GM12874 (cell line): Measurements from ENCODE around the gene ARHGAP29.

Experiments
- TF ChIP-seq, protein P1 (sequence below): IDR thresholded peaks from 2 replicates; pipeline ENCODE4 v1.5.1; 2011; ENCODE audit warnings: low read depth, mild to moderate bottlenecking, control low read depth, low read length, moderate library complexity; ENCODE audit not compliant: insufficient read depth

ARHGAP29 gene

DNA sequence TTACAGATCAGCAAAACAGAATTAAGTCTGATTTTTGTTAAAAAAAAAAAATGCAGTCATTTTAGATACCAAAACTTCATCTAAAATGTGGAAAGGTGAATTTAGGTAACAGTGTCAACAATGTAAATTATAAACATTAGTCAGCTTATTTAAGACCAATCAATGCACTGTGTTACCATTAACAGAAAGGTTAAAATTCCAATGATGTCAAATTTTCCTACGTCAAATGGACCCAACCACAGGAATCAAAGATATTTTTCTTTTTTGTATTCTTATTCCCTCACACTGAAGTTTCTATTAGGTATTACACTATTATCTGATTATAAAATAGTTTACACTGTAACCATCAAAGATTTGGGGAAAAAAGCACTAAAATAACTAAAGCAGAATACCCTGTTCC is 6.5 kb downstream of the ARHGAP29 start:
- TF ChIP-seq, protein P1, sequence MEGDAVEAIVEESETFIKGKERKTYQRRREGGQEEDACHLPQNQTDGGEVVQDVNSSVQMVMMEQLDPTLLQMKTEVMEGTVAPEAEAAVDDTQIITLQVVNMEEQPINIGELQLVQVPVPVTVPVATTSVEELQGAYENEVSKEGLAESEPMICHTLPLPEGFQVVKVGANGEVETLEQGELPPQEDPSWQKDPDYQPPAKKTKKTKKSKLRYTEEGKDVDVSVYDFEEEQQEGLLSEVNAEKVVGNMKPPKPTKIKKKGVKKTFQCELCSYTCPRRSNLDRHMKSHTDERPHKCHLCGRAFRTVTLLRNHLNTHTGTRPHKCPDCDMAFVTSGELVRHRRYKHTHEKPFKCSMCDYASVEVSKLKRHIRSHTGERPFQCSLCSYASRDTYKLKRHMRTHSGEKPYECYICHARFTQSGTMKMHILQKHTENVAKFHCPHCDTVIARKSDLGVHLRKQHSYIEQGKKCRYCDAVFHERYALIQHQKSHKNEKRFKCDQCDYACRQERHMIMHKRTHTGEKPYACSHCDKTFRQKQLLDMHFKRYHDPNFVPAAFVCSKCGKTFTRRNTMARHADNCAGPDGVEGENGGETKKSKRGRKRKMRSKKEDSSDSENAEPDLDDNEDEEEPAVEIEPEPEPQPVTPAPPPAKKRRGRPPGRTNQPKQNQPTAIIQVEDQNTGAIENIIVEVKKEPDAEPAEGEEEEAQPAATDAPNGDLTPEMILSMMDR = no peak

DNA sequence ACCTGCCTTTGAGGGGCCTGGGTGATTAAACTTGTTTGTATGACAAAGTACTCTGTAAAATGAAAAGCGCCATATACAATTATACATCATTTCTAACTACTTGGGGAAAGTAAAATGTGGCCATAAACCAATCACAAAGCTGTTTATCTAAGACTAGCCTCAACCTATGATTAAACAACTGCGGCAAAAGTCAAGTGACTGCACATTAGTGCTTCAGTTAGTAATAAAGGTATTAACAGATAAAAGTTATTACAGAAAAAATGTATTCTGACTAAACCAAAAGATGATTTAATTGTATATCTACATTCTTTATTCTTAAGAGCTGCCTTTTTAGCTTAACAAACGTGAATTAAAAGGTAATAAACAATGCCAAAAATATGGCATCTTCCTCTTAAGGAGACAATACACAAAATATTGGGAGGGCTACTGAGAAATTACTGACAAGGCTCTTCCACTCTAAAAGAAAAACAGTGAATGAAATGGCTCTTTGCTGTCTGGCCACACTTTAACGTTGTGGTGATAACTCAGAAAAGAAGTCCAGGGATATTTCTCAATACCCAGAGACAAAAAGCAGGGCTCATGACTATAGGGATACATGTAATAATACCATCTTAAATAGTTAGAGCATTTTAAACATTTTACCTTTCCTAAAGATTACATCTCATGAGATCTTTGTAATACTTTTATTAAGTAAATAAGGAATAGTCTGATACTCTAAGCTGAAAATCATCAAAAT is 8.6 kb downstream of the ARHGAP29 start:
- TF ChIP-seq, protein P1 = no peak

DNA sequence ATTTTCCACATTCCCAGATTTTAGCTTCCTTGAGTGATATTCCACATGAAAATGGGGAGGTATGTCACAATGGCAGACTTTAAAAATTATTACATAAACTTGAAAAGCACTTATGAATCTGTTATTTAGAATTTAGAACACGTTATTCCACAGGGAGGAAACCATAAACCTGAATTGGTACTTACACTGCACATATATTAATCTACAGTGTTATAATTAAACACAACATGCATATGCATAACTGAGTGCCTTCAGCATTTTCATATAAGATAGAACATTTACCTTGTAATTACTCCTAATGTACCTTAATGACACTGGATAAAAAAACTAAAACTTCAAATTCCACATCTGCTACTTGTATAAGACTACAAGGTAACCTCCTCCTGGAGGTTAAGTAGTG is 9.8 kb downstream of the ARHGAP29 start:
- TF ChIP-seq, protein P1 = no peak

DNA sequence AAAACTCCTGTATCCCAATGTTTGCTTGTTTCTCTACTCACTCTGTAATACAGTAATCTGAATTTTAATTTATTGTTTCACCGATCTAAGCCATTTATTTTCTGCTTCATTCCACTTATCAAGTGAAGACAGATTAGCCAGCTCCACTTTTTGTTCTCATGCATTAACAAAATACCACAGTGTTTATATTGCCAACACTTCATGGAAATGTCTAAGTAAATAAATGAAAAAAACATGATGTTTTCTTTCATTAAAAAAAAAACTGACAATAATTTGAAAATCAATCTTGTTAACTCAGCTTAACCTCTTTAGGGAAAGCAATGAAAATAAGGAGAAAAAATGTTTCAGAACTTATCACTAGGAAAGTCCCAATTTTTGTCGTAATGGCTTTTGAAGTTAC is 11.5 kb downstream of the ARHGAP29 start:
- TF ChIP-seq, protein P1 = no peak

DNA sequence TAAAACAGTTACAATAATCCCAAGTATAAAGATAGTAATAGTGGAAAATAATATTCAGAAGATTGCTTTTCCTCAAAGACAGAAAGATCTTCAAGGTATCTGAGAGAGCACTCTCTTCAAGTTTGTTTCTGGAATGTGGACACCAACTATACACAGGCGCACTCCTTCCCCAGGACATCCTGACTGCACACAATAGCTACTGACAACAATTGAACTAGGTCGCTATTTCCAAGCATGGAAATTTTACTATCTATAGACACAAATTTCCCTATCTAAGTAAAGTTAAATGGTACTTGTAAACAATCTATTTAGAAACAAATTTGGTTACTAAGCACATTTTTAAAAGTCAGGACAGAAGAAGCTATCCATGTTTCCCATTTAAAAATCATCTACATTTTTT is 19.1 kb downstream of the ARHGAP29 start:
- TF ChIP-seq, protein P1 = no peak

DNA sequence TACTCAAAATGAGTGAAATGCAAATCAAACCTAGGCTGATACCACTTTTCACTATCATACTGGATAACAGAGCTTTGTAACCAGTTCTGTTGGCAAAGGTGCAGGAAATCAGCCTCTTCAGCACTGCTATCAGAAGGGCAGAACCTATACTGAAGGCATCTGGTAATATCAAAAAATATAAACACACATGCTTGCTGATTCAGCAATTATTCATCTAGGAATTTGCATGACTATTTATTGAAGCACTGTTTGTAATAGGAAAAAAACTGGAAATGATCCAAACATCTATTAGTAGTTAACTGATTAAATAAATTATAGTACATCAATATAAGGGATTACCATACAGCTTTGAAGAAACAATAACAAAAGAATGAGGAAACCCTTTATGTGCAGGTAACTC is 21.4 kb downstream of the ARHGAP29 start:
- TF ChIP-seq, protein P1 = no peak

DNA sequence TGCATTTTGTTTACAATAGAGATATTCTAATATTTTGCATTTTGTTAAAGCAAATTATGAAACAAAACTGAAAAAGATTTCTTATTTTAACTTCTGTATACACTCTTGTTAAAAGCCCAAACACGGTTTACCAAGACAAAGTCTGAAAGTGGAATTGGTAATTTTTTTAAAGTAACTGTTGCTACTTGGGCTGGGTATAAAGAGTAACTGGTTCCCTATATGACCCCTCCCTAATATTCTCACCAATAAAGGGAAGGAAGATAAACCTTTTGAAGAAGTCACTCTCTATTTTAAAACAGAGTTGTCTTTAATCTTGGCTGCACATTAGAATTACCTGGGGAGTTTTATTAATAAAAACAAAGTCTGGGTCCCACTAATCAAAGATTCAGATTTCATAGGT is 27.4 kb downstream of the ARHGAP29 start:
- TF ChIP-seq, protein P1 = no peak

DNA sequence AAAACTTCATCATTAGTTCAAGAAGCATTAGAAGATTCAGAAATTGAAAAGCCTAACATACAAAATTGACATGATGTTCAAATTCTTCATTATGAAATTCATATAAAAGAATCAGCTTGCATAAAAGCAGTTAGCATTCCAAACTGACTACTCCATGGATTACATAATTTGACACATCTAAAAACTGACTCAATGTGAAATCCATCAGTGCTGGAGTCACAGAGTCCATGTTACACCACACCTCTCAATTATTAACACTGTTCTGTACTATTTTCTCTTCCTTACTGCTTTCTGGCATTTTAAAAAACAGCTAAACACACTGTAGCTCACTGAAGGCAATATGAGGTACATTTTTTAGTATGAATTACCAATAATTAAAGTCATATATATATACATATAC is 28.0 kb downstream of the ARHGAP29 start:
- TF ChIP-seq, protein P1 = no peak
